ENCODE data around the gene GLI3. TPM values are rescaled to one million over a fixed set of nuclear protein-coding genes. Genes with fewer than 3 reads are reported as not detected.

The GLI3 gene
- total and polyA plus RNA-seq, 8 donors, result 0.29 to 7.0 (median 2.3) TPM

DNA sequence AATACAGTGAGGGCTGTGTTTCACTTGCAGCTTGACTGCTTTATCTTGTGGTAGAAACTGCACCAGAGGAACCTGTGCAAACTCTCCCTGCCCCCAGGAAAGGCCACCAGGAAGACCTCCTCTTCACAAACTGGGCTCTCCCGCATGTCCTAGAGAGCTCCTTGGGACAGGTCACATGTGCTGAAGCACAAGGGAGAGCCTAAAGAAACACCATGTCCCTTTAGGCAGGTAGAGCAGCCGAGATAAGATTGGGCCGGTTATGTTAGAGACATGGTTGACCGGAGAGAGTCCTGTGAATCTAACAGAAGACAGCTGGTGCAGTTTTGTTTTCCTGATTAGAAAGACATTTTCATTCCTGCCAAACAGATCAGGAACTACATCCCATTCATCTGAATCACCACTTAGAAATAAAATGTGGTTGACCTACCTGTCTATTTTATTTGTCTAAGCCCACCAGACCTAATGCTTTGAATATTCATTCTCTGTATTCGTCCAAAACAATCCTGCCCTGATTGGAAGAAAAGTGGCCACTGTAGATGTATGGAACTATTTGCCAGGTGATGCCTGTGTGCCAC, 224.1 kb downstream of the GLI3 start:
- Histone ChIP-seq H3K27me3 (no peaks in the 10 kb centered on the region), H3K9me3 (peaks cover 0 to 10% (median 4%) of the 10 kb centered on the region in 4 donors), H3K36me3 (peaks cover 0 to 8% (median 3%) of the 10 kb centered on the region in 4 donors), H3K27ac (no peak overlapping the region), H3K4me1 (peaks cover 0 to 6% (median 0%) of the 10 kb centered on the region in 4 donors), H3K4me3 (no peak overlapping the region)
- WGBS, 5 donors, result 50 to 73% (median 63%) methylated on average over 5 of the region's 5 CpGs
- TF ChIP-seq POLR2A (IDR thresholded peaks at IDR 0.05) (no peak), POLR2AphosphoS5 (IDR thresholded peaks at IDR 0.05) (no peak)
- TF ChIP-seq, protein P1, sequence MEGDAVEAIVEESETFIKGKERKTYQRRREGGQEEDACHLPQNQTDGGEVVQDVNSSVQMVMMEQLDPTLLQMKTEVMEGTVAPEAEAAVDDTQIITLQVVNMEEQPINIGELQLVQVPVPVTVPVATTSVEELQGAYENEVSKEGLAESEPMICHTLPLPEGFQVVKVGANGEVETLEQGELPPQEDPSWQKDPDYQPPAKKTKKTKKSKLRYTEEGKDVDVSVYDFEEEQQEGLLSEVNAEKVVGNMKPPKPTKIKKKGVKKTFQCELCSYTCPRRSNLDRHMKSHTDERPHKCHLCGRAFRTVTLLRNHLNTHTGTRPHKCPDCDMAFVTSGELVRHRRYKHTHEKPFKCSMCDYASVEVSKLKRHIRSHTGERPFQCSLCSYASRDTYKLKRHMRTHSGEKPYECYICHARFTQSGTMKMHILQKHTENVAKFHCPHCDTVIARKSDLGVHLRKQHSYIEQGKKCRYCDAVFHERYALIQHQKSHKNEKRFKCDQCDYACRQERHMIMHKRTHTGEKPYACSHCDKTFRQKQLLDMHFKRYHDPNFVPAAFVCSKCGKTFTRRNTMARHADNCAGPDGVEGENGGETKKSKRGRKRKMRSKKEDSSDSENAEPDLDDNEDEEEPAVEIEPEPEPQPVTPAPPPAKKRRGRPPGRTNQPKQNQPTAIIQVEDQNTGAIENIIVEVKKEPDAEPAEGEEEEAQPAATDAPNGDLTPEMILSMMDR (IDR thresholded peaks at IDR 0.05), result no peak
- no peak for DNase-seq
- intact Hi-C loops (cut with DNase I; ENCODE audit: low total_unique reads), result no loop called here

DNA sequence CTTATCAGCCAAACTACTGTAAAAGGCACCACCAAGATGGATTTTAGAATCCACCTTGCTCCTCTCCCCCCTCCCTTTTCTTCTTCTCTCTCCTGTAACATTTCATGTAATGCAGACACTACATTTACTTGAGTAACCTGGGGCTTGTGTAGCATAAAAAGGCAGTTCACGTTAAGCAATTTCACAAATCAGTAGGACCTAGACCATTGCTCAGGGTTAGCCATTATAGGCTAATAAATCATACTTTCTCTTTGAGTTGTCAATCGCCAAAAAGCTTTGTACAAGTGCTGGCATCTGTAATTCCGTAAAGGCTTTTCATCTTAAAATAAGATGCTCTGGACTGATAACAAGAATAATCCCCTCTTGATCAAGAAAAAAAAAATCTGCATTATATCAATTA, 224.7 kb downstream of the GLI3 start:
- peaks cover 0 to 10% (median 4%) of the 10 kb centered on the region in 4 donors for H3K9me3 ChIP-seq
- DNase-seq, result no peak
- H3K27me3 ChIP-seq, result no peaks in the 10 kb centered on the region
- peaks cover 0 to 8% (median 3%) of the 10 kb centered on the region in 4 donors for H3K36me3 ChIP-seq
- WGBS, 5 donors, result 71 to 79% (median 73%) methylated on average over 3 of the region's 3 CpGs
- no peak overlapping the region for H3K4me3 ChIP-seq
- TF ChIP-seq POLR2A (IDR thresholded peaks at IDR 0.05) (no peak), POLR2AphosphoS5 (IDR thresholded peaks at IDR 0.05) (no peak), EP300 (IDR thresholded peaks at IDR 0.05) (no peak)
- TF ChIP-seq, protein P1 (IDR thresholded peaks at IDR 0.05), result no peak
- intact Hi-C loops (cut with DNase I; ENCODE audit: low total_unique reads), result no loop called here
- H3K4me1 ChIP-seq, result peaks cover 0 to under 1% (median 0%) of the 10 kb centered on the region in 4 donors
- no peak overlapping the region for H3K27ac ChIP-seq

DNA sequence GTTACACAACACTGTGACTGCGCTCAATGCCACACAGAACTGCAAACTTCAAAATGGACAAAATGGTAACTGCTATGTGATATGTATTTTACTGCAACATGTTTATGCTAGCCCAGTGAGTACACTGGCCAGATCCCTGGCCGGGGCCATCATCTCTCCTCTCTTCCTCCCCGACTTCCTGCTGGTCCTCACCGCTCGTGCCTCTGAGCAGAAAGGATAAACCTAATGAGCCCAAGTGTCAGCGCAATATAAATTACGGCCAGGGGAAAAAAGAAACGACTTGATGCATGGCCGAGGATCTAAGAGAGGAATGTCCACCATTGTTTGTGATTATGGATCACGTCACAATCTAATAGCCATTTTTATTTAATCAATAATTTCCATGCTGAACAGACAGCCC, 225.2 kb downstream of the GLI3 start:
- 79 to 88% (median 85%) methylated on average over 10 of the region's 10 CpGs for WGBS, 5 donors
- no peaks in the 10 kb centered on the region for H3K27me3 ChIP-seq

DNA sequence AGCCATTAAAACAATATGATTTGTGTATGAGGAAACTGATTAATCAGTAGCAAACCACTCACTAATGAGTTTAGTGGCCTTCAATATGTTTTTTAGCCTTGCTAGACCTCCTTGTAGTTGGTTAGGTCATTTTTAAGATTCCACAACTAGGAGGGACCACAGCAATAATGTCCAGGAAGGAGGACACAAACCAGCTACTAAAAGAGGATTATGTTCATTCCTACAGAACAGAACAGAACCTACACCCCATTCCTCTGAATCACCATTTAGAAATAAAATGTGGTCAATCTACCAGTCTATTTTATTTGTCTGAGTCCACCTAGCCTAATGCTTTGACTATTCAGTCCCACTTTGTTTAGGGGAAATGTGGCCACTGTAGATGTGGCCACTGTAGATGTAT, 226.3 kb downstream of the GLI3 start:
- Histone ChIP-seq H3K27ac (no peak overlapping the region), H3K4me3 (no peak overlapping the region), H3K9me3 (peaks cover 0 to 10% (median 4%) of the 10 kb centered on the region in 4 donors), H3K27me3 (no peaks in the 10 kb centered on the region), H3K4me1 (no peaks in the 10 kb centered on the region), H3K36me3 (peaks cover 0 to 8% (median 3%) of the 10 kb centered on the region in 4 donors)
- TF ChIP-seq EP300 (IDR thresholded peaks at IDR 0.05) (no peak), POLR2A (IDR thresholded peaks at IDR 0.05) (no peak), POLR2AphosphoS5 (IDR thresholded peaks at IDR 0.05) (no peak)
- TF ChIP-seq, protein P1 (IDR thresholded peaks at IDR 0.05), result no peak
- no peak for DNase-seq
- intact Hi-C loops (cut with DNase I; ENCODE audit: low total_unique reads), result no loop called here

More for the DNA sequence above, 225.2 kb downstream of the GLI3 start:
- Histone ChIP-seq H3K36me3 (peaks cover 0 to 8% (median 3%) of the 10 kb centered on the region in 4 donors), H3K9me3 (peaks cover 0 to 10% (median 4%) of the 10 kb centered on the region in 4 donors), H3K27ac (no peak overlapping the region), H3K4me1 (no peaks in the 10 kb centered on the region), H3K4me3 (no peak overlapping the region)
- DNase-seq, result no peak
- intact Hi-C loops (cut with DNase I; ENCODE audit: low total_unique reads), result no loop called here
- TF ChIP-seq, protein P1 (IDR thresholded peaks at IDR 0.05), result no peak
- TF ChIP-seq POLR2AphosphoS5 (IDR thresholded peaks at IDR 0.05), result no peak
- no peak for TF ChIP-seq EP300 (IDR thresholded peaks at IDR 0.05)

All from stomach (tissue), 9 donors.